Superior temporal gyrus (tissue), 1 donor: ENCODE results near the gene TNNI3.
"Not testable (repeated sequence)": the region's sequence is repeated elsewhere in the genome, so short reads cannot be mapped to it uniquely, and the experiment has no call there.

Experiments
- DNase-seq: peaks from one replicate; pipeline ENCODE4 v3.0.0-alpha.2; 2016; ENCODE audit errors: extremely low spot score

Gene TNNI3

GRCh38 chr19:55173186-55173713 is 15.7 kb upstream of the TNNI3 start:
- DNase-seq: no peak

- no peak for DNase-seq
These were observed 15.2 kb upstream of the TNNI3 start for GRCh38 chr19:55172741-55173140.

- not testable (repeated sequence) for DNase-seq
These were observed 14.8 kb upstream of the TNNI3 start for GRCh38 chr19:55172318-55172717.

GRCh38 chr19:55171440-55171839 is 13.9 kb upstream of the TNNI3 start:
- DNase-seq: no peak

GRCh38 chr19:55169136-55169535 is 11.6 kb upstream of the TNNI3 start:
- DNase-seq: no peak

- peak; percentile 85 for DNase-seq
These were observed 9.2 kb upstream of the TNNI3 start, which contains the start of gene DNAAF3 for GRCh38 chr19:55166530-55167268. DNAAF3 (minus strand) TSS chr19:55166613; CDS start chr19:55166413, 200 bp downstream.

- no peak for DNase-seq
These were observed 8.5 kb upstream of the TNNI3 start for GRCh38 chr19:55165952-55166529.

GRCh38 chr19:55161571-55162322 is 4.2 kb upstream of the TNNI3 start:
- no peak for DNase-seq

DNA sequence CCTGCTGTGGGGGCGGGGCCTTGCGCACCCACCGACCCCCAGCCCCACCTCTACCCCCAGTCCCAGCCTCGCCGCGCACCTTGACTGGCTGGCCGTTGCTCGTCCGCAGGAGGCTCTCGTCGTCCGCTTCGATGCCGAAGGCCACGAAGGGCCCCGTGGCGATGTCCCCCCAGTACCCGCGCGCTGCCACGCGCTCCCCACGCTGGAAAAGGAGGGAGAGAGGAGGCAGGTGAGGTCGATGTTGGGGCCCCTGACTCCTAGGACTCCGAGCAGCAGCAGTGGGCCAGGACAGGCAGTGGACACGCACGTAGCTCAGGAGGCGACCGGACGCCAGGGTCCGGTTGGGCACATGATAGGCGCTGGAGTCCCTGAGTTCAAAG is 3.4 kb upstream of the TNNI3 start:
- DNase-seq: no peak

GRCh38 chr19:55160128-55160985 is 2.8 kb upstream of the TNNI3 start:
- DNase-seq: peak; percentile 41

GRCh38 chr19:55158848-55159749 is 1.6 kb upstream of the TNNI3 start:
- DNase-seq: no peak

- no peak for DNase-seq
These were observed 891 bp upstream of the TNNI3 start for GRCh38 chr19:55158423-55158822.

DNA sequence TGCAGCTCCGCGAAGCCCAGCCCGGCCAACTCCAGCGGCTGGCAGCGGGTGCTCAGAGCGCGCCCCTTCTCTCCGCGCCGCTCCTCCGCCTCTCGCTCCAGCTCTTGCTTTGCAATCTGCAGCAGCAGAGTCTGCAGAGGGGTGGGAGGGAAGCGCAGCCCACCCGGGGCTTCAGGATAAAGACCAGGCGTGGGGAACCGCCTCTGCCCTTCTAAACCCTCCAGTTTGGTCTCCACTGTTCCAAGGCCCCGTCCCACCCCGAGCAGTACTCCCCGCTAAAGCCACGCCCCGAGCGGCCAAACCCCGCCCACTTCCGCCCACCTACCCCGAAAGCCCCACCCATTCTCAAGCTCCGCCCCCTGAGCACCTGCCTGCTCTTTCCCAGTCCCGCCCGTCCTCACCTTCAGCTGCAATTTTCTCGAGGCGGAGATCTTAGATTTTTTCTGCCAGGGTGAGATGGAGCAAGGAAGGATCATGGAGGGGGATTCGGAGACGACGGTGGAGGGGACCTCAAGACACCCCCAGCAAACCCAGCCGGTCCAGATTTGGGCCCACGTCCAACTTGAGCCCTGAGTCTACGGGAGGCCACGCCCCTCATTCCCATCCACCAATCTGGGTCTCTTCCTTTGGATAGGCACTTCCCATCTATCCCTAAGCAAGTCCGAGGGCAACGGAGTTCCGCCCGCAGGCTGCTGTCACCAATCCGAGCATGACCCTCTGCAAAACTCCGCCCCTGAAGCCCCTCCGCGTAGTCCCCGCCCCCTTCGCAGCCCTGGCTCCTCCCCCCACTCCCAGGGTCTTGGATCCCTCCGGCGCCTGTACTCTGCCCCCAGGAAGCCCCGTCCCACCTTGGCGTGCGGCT is 1.1 kb downstream of the TNNI3 start:
- DNase-seq: no peak

- not testable (repeated sequence) for DNase-seq
These were observed 1.7 kb downstream of the TNNI3 start for GRCh38 chr19:55155784-55156183.

DNA sequence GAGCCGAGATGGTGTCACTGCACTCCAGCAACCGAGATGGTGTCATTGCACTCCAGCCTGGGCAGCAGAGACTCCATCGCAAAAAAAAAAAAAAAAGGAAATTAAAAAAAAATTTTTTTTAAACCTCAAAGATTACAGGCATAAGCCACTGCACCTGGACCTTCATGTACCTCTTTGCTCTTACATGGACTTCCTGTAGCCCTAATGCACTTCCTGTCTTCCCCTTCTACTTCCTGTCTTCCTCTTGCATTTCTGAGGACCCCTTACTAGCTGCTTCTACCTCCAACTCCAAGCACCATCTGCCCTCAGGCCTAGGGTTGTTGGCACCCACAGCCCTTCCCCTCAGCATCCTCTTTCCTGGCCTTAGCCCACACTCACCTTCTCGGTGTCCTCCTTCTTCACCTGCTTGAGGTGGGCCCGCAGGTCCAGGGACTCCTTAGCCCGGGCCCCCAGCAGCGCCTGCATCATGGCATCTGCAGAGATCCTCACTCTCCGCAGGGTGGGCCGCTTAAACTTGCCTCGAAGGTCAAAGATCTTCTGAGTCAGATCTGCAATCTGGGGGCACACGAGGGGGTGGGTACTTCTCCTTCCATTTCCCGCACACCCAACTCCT is 3.8 kb downstream of the TNNI3 start:
- no peak for DNase-seq

DNA sequence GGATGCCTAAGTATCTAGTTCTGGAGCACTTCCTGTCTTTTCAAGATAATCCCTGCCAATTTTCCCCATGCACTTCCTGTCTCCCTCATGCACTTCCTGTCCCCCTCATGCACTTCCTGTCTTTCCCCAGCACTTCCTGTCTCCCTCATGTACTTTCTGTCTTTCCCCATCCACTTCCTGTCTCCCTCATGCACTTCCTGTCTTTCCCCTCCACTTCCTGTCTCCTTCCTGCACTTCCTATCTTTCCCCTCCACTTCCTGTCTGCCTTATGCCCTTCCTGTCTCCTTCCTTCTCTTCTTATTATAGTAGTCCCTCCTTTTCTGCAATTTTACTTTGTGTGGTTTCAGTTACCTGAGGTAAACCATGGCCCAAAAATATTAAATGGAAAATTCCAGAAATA is 5.5 kb downstream of the TNNI3 start:
- no peak for DNase-seq

DNA sequence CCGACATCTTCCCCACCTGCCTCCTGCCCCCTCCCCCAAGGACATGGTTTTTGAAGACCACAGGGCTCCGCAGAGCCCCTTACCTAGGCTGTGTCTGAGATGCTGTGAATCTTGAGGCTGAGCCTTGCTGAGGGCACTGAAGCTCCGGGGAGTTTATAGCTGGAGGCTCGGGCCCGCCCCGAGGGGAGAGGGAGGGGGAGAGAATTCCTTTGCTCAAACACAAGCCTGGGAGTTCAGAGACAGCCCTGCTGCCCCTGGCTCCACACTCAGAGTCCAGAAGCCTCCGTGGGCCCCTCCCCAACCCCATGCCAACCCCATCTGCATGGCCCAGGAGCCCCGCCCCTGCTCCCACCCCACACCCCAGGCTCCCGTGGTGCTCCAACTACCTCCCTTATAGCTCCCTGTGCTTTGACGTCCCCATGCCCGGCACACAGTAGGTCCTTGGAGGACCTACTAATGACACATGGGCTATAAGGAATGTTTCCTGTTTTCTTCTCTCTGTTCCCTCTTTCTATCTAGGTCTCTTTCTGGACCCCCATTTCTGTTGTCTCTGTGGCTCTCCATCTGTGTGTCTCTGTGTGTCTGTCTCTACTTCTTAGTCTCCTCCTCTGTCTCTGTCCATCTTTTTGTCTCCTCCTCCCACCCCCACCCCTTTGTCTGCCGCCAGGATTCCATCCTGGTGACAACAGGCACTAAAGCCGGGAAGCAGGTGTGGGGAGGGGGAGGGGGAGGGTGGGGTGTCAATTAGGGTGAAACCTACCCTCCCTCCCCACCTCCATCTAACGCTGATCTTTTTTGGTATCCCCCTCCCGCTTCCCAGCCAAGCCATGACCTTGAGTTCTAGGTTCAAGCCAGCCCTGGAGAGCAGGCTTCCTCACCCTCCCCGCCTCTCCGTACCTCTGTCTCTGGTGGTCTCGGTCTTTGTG is 8.2 kb downstream of the TNNI3 start, which contains the start of gene TNNT1:
TNNT1 (minus strand) TSS at position 129 of the 926 bp plus-strand sequence. CDS start 2,049 bp downstream, outside the sequence.
- DNase-seq: no peak
